Measurements from ENCODE around the gene HIP1R.
"Not testable (repeated sequence)": the region's sequence is repeated elsewhere in the genome, so short reads cannot be mapped to it uniquely, and the experiment has no call there.

DNA sequence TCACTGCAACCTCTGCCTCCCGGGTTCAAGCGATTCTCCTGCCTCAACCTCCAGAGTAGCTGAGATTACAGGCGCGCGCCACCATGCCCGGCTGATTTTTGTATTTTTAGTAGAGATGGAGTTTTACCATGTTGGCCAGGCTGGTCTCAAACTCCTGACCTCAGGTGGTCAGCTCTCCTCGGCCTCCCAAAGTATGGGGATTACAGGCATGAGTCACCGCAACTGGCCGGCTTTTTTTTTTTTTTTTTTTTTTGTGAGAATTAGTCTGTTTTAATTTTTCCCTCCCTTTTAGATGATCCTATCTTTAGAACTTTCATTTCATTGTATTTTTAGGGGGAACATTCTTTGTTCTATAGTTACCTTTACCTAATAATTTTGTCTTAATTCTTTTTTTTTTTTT lies 30.3 kb upstream of the HIP1R start:
- TF ChIP-seq, protein P1, sequence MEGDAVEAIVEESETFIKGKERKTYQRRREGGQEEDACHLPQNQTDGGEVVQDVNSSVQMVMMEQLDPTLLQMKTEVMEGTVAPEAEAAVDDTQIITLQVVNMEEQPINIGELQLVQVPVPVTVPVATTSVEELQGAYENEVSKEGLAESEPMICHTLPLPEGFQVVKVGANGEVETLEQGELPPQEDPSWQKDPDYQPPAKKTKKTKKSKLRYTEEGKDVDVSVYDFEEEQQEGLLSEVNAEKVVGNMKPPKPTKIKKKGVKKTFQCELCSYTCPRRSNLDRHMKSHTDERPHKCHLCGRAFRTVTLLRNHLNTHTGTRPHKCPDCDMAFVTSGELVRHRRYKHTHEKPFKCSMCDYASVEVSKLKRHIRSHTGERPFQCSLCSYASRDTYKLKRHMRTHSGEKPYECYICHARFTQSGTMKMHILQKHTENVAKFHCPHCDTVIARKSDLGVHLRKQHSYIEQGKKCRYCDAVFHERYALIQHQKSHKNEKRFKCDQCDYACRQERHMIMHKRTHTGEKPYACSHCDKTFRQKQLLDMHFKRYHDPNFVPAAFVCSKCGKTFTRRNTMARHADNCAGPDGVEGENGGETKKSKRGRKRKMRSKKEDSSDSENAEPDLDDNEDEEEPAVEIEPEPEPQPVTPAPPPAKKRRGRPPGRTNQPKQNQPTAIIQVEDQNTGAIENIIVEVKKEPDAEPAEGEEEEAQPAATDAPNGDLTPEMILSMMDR (IDR thresholded peaks at IDR 0.05) = not testable (repeated sequence)
- not testable (repeated sequence) for TF ChIP-seq ZFX (IDR thresholded peaks at IDR 0.05; ENCODE audit: borderline replicate concordance)
